Daoy (cell line): ENCODE data around the gene GRIK4. TPM values are rescaled to one million over a fixed set of nuclear protein-coding genes. Genes with fewer than 3 reads are reported as not detected.
A peak's percentile ranks its signal among the peaks of the same experiment; 100 is the strongest.
"Not testable (repeated sequence)": the region's sequence is repeated elsewhere in the genome, so short reads cannot be mapped to it uniquely, and the experiment has no call there.

Experiments
- DNase-seq: peaks from one replicate; pipeline ENCODE4 v3.0.0-alpha.2; 2015; ENCODE audit warnings: low read depth
- total RNA-seq: library from RNA; depleted of rRNA; stranded (reverse); fragments of >200 nt; shearing (Covaris generic); gene quantifications from 2 replicates; pipeline ENCODE4 v1.2.3, GENCODE V29; 2014

Gene GRIK4
- total RNA-seq, 1 experiment from 2014 or later, result 0.11 TPM

- no peak for DNase-seq
Measured at GRCh38 chr11:120603071-120603470, 91.5 kb downstream of the GRIK4 start.

- no peak for DNase-seq
Measured at GRCh38 chr11:120605469-120605868, 93.9 kb downstream of the GRIK4 start.

GRCh38 chr11:120606211-120607010, 94.9 kb downstream of the GRIK4 start:
- no peak for DNase-seq

- DNase-seq, result no peak
Measured at GRCh38 chr11:120608061-120608460, 96.5 kb downstream of the GRIK4 start.

- DNase-seq, result no peak
Measured at GRCh38 chr11:120608760-120609211, 97.2 kb downstream of the GRIK4 start.

- DNase-seq, result no peak
Measured at GRCh38 chr11:120610111-120610510, 98.6 kb downstream of the GRIK4 start.

GRCh38 chr11:120611581-120611980, 100.0 kb downstream of the GRIK4 start:
- no peak for DNase-seq

GRCh38 chr11:120612513-120613263, 101.1 kb downstream of the GRIK4 start:
- DNase-seq, result peak; percentile 67

GRCh38 chr11:120613264-120614226, 102.0 kb downstream of the GRIK4 start:
- DNase-seq, result no peak

GRCh38 chr11:120615391-120615790, 103.8 kb downstream of the GRIK4 start:
- DNase-seq, result no peak

GRCh38 chr11:120618399-120618798, 106.9 kb downstream of the GRIK4 start:
- no peak for DNase-seq

GRCh38 chr11:120622189-120622875, 110.8 kb downstream of the GRIK4 start:
- DNase-seq, result no peak

GRCh38 chr11:120624992-120625391, 113.4 kb downstream of the GRIK4 start:
- not testable (repeated sequence) for DNase-seq

GRCh38 chr11:120625565-120625964, 114.0 kb downstream of the GRIK4 start:
- DNase-seq, result no peak

GRCh38 chr11:120626791-120627190, 115.2 kb downstream of the GRIK4 start:
- no peak for DNase-seq

- DNase-seq, result no peak
Measured at GRCh38 chr11:120627327-120628163, 116.0 kb downstream of the GRIK4 start.

- no peak for DNase-seq
Measured at GRCh38 chr11:120629407-120630080, 118.0 kb downstream of the GRIK4 start.

GRCh38 chr11:120630122-120630521, 118.6 kb downstream of the GRIK4 start:
- no peak for DNase-seq

- no peak for DNase-seq
Measured at GRCh38 chr11:120632579-120632978, 121.0 kb downstream of the GRIK4 start.
